ENCODE results near the gene ASIC5.
"Not testable (repeated sequence)": the region's sequence is repeated elsewhere in the genome, so short reads cannot be mapped to it uniquely, and the experiment has no call there.

ASIC5 gene, protein sequence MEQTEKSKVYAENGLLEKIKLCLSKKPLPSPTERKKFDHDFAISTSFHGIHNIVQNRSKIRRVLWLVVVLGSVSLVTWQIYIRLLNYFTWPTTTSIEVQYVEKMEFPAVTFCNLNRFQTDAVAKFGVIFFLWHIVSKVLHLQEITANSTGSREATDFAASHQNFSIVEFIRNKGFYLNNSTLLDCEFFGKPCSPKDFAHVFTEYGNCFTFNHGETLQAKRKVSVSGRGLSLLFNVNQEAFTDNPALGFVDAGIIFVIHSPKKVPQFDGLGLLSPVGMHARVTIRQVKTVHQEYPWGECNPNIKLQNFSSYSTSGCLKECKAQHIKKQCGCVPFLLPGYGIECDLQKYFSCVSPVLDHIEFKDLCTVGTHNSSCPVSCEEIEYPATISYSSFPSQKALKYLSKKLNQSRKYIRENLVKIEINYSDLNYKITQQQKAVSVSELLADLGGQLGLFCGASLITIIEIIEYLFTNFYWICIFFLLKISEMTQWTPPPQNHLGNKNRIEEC

DNA sequence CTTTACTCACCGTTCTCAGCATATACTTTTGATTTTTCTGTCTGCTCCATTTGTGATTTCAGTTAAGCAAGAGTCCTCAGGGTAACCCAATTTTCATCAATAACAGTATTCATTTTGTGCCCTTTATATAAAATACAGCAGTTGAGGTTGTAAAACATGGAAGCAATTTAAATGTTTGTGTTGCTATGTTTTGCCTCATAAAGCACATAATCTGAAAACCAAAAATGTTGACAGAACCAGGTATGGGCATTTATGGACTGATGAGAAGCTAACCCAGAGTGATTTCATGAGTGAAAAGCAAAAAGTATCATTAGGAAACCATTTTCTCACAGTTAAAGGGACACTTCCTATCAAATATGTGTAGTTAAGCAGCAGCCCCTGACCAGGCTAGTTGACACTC lies at the start of gene ASIC5:
ASIC5 (minus strand) TSS at position 101 of the 400 bp plus-strand sequence; CDS start at position 50, 51 bp downstream.
- DNase-seq, result no peak

DNA sequence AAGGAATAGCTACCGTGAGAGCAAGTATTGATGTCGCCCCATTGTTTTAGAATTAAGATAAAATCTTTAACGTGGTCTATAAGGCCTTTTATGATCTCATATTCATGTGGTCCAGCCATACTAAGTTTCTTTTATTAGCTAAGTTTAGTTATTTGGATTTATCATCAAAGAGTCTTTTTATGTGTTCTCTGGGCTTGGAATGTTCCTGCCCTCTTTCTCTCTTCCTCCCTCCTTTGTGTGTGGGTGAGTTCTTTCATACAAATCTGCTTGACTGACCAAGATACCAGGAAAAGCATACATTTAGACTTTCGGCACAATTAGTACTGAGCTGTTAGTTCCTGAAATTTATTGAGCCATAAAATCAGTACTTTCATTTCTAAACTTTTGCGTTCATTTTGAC lies 48.7 kb upstream of the ASIC5 start:
- no peak for DNase-seq

DNA sequence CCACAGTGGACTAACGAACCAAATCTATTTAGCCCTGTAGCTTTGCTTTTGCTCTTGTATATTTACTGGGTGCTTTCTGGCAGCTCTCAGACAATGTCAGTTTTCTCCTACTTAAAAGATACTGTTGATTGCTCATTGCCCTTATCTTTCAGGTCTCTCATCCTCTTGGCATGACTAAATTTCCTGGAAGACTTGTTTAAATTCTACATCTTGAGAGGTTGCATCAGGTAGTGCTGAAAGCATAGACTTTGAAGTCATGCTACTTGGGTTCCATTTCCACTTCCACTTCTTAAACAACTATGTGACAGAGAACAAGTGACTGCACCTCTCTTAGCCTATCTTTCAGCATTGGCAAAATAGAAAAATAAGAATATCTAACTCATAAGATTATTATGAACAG lies 45.8 kb upstream of the ASIC5 start:
- no peak for DNase-seq

DNA sequence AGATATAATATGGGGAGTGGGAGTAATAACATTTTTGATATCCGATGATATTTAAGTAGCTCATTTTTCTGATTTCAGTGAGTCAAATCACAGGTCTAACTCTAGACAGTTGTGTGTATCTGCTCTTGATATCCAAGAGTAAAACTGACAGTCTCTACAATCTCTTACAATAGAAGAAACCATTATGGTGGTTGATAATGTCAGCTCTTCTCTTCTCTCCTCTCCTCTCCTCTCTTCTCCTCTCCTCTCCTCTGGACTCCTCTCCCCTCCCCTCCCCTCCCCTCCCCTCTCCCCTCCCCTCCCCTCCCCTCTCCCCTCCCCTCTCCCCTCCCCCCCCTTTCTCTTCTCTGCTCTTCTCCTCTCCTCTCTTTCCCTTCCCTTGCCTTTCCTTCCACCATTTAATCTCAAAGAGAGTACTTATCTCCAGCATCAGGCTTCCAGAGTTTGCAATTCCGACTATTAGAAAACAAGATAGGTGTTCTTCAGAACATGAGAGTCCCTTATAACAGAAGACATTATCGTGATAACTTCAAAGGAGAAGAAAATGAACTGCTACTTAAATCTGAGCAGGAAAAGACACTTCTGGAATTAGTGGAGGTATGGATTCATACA lies 43.6 kb upstream of the ASIC5 start:
- no peak for DNase-seq

DNA sequence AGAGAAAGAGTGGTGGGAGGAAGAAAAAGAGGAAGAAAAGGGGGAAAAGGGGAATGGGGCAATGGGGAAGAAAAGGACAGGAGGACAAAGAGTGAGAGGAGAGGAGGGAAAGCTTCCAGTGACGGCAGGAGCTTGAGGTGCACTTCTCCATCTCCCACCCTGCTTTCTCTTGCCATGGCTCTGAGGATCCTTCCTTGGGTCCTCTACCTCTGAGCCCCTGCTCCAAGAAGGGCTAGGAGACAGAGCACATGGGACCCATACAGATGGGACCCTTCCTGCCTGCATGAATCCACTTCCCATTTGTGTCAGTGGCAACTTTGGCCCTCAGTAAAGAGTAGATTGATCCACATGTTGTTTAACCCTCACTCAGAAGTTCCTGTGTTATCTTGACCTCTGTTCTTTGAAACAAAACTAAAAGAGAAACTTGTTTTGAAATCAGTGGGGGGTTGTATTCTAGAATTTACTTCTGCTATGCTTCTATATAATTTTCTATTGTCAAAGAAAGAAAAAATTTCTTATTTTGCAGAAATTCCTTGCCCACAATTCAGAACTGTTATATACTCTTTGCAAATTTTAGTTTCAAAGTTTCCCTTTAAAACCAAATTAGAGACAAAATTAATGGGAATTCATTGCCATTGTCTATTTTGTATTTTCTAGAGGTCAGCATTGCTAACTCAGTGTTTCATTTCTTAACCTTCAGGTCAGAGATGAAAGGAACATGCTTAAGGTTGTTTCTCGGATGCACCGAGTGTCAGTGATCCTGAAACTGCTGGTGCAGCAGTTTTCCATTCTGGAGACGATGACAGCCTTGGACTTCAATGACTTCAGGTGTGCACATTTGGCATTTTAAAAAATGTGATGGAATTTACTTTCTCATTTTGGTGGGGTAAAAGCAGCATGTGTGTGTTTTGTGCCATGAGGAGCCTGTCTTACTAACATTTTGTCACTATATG lies 42.4 kb upstream of the ASIC5 start:
- no peak for DNase-seq

DNA sequence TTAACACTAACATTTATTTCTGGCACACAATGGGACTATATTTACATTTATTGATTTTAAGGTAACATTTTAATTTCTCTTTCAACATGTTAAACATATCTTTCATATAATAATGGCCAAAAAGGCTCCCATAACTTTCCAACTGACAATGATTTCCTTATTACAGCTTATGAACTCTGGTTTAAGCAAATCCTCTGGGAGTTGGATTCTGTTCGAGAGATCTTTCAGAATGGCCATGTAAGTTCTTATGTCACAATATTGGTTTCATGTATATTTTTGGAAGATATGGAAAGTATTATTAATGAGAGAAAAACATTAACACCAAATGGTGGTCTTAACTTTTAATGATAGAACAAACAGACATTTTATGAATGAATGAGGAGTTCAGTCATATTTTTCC lies 41.5 kb upstream of the ASIC5 start:
- no peak for DNase-seq

DNA sequence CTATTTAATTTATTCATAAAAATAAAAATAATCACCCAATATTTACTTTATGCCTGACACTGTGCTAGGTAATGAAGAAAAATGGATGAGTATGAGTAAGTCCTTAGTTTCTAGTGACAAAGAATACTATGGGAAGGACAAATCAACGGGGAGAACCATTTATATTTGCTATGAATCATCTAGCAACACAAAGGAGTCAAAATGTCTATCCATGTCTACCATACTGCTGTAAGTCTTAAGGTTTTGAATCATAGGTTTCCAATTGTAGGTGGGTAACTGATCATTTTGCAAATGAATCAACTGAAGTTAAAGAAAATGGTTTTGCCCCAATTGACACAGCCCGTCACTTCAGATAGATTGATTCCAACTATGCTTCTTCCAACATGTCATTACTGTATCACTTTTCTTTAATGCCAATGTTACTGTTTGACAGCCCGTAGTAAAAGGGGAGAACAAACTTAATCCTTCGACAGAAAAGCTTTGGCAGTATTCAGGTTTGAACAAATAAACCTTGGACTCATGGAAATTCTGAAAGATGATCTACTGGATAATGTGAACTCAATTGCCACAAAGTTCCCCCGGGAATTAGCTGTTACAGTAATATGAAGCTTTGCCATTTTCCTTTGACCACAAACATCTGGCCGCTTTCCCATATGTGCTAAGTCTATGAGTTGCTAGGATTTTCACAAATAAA lies 40.6 kb upstream of the ASIC5 start:
- DNase-seq, result no peak

DNA sequence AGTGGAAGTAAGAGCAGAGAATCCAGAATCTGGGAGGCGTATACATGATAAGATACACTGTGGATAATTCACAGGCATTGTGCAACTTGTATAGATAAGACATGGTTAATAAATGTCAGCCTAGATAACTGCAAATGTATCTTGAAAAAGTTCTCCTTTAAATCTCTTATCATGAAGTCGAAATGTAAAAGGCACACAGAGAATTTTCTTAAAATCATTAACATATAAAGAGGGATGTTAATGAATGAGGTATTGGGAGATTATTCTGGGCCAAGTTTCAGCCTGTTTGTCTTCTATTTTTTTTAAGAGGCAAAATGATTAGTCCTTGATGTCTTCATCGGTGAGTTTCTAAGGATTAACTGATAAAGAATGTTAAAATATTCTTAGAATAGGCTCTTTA lies 38.3 kb upstream of the ASIC5 start:
- DNase-seq, result no peak

DNA sequence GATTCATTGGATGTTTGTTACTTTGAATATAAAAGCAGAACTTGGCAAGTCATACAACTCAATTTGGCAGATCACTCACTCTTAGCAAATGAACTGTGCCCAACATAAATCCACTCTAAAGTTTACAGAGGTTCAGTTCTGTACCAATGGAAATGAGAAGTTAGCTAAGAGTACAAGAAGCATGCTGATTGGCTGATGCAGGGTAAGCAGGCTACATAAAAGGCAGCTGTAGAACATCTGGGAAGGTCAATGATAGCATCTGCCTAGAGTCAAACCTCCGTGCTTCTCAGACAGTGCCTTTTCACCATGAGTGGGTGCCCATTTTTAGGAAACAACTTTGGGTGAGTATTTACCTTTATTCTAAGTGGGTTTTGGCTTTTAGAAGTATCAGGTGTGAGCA lies 37.4 kb upstream of the ASIC5 start, which contains the start of gene TDO2:
TDO2 (plus strand) TSS at position 244 of the 400 bp plus-strand sequence; CDS start at position 307, 63 bp downstream.
- no peak for DNase-seq

DNA sequence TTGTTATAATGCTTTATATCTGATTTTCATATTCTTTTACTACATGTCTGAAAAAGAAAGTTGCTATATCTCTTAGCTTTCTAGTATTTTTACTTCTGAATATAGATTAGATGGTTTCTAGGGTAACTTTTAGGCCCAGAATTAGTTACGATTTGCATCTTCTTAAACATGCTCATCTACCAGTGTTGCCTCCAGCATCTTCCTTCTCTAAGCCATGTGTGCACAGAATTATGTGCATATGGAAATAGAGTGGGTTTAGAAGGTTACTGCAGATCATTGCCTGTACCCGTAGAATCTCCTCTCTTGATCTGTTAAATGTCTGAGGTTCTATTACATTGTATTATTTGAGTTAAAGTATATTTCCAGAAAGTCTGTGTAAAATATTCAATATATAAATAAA lies 34.9 kb upstream of the ASIC5 start:
- no peak for DNase-seq

DNA sequence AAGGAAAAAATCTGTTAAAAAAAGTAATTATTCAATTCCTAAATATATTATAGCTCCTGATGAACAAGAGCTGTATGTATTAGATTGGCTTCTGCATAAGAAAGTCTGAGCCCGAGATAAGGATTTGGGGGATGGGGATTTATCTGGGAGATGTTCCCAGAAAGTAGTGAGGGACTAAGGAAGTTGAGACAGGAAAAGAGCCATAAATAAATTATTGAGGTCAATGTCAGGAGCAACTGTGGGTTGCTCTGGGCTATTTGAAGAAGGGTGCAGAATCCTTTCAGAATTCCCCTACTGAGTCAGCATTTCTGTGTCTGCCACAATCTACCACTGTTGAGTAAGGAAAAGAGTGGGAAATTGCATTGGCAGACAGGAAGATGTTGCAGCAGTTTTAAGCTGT lies 34.3 kb upstream of the ASIC5 start:
- no peak for DNase-seq

DNA sequence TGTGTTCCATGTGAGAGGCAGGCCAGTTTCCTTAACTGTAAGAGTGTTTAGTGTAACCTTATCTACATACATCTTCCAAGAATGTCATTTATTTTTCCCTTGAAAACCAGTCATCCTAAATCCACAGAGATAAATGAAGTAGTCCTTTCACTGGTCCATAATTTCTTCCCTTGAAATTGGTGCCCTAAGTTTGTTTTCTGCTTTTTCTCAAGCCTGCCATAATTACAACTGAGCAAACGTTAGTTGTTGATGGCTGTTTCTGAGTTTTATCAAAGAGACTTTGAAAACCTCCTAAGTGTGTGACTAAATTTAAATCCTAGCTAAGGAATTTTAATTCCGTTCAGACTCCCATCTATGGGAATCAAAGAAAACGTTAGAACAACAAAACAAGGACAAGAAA lies 33.8 kb upstream of the ASIC5 start:
- no peak for DNase-seq

DNA sequence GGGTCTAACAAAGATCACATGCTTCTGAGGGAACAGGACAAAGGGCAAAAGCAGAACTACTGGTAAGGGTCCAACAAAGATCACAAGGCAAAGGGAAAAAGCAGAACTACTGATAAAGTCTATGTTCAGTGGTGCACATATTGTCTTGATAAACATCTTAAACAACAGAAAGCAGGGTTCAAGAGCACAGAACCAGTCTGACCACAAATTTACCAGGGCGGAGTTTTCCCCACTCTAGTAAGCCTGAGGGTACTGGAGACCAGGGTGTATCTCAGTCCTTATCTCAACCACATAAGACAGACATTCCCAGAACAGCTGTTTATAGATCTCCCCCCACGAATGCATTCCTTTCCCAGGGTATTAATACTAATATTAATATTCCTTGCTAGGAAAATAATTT lies 32.3 kb upstream of the ASIC5 start:
- DNase-seq, result not testable (repeated sequence)

DNA sequence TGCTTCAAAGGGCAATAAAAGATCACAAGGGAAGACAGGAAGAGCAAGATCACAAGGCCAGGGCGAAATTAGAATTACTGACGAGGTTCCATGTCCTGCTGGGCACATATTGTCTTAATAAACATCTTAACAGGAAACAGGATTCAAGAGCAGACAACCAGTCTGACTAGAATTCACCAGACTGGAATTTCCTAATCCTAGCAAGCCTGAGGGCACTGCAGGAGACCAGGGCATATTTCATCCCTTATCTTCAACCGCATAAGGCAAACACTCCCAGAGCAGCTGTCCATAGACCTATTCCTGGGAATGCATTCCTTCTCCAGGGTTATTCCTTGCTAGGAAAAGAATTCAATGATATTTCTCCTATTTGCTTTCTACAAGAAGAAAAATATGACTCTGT lies 25.0 kb upstream of the ASIC5 start:
- DNase-seq, result no peak

DNA sequence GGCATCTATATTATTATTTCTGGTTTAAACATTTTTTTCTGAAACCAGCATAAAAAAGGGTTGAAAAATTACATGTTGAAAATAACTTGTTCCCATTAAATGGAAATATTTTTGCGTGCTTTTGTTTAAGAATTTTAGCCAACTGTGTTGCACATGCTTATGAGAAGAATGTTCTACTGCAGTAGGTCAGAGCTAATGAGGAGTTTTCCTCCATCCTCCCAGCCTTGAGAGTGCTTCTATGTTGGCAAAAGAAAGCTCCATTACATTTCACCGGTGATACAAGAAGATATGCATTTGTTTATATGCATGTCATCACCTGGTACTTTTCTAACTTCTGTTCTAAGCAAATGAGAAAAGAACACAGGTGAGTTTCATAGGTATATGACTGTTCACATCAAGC lies 23.9 kb upstream of the ASIC5 start:
- no peak for DNase-seq

DNA sequence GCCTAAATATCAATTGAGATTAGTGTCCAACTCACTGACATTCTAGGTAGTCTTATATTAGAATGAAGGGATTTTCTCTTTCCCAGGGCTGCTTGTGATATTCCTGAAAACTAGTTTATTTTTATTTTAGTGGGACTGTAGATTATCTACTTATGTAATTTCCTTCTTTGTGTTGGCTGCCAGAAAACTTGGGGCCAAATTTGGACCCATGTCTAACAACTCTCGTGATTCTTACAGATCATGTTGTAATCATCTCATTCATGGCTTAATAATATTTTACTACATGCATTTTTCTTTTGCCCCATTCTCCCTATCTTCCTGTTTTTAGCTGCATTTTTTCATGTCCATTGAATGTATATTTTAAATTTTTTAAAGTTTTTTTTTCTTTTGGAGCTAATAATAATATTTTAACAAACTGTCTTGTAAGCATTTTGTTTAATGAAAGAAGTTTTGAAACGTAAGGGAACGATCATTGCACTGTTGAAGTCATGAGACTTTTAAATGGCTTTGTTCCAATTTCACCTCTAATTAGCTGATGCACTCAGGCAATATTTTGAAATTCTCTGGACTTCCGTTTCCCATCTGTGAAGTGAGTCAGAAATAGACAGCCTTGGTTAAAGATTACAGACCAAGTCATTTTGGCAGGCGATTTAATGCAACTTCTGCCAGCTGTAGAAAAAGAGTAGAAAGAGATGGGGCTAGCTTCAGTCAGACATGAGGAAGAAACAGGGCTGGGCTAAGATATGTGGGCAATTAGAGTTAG lies 23.1 kb upstream of the ASIC5 start:
- DNase-seq, result no peak

DNA sequence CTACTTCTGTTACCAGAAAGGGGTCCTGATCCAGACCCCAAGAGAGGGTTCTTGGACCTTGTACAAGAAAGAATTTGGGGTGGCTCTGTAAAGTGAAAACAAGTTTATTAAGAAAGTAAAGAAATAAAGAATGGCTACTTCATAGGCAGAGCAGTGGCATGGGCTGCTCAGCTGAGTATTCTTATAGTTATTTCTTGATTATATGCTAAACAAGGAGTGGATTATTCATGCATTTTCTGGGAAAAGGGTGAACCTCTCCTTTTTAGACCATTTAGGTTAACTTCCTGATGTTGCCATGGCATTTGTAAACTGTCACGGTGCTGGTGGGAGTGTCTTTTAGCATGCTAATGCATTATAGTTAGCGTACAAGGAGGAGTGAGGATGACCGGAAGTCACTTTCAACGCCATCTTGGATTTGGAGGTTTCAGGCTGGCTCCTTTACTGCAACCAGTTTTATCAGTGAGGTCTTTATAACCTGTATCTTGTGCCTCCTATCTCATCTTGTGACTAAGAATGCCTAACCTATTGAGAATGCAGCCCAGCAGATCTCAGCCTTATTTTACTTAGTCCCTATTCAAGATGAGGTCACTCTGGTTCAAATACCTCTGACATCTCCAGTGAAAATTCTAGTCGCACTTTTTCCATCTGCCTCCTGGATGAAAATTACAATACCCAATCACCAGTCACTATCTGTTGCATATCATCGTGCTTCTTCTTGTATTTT lies 21.9 kb upstream of the ASIC5 start:
- DNase-seq, result no peak

DNA sequence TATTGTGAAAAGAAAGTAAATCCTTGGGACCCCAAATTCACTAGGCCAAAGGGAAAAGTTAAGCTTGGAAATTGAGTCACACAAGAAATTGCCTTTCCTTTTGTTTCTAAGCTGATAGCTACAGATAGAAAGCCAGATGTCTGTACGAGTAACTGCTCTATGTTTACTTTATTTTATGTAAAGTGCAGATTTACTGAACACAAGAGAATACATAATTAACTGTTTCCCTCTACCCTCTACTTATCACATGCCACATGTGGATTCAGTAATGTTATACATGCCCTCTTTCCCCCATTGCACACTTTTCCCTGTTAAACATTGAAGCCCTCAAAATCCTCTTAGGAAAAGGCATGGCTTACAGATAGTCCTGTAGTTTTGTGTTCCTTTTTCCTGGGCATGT lies 21.0 kb upstream of the ASIC5 start:
- DNase-seq, result no peak

DNA sequence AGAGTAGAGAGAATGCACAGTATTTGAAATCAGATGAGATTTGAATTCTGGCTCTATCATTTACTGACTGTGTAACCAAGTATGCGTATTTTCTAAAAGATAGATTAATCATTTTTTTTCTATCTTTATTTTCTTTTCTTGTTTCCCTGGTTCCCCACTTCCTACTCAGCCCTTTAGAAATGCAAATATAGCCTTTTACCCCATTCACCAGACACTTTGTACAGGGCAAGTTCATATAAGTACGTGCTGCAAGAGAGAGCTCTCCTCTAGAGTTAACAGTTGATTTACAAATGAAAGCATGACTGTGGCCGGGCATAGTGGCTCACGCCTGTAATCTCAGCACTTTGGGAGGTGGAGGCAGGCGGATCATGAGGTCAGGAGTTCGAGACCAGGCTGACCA lies 19.6 kb upstream of the ASIC5 start:
- DNase-seq, result no peak

DNA sequence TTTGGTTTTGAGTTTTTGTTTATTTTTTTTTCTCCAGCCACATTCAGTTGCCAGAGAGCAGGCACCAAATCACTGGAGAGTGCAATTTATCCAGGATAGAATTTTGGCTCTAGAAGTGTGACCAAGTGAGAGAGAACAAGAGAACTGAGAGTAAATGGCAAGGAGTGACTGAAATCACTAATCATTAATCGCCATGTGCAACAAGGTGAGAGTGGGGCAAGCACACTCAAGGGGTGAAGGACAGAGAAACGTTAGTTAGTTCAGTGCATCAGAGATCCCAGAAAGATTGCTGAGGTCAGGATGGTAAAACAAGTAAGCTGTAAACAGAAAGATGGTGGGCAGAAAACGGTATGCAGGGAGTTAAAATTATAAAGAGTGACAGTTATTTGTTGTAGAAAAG lies 17.8 kb upstream of the ASIC5 start:
- no peak for DNase-seq

DNA sequence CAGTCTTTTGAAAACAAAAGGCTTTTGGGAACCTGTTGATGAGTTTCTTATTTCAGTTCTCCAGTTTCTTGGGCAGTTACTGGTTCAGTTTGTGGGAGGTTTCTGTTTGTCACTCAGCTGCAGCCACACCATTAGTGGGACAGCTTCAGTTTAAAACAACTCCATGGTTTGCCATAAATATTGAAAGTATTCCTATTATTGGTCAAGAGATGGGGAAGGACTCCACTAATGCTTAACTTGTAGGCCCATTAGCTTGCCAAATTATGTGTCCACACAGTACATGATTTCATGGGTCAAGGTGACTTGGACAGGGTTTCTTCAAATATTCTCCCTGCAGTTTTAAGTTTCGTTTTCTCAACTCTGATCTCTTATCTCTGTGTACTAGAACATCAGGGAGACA lies 15.5 kb upstream of the ASIC5 start:
- no peak for DNase-seq

Measured in SW 1271 (cell line).